Measurements from ENCODE around the gene RBPJ.

Gene RBPJ

DNA sequence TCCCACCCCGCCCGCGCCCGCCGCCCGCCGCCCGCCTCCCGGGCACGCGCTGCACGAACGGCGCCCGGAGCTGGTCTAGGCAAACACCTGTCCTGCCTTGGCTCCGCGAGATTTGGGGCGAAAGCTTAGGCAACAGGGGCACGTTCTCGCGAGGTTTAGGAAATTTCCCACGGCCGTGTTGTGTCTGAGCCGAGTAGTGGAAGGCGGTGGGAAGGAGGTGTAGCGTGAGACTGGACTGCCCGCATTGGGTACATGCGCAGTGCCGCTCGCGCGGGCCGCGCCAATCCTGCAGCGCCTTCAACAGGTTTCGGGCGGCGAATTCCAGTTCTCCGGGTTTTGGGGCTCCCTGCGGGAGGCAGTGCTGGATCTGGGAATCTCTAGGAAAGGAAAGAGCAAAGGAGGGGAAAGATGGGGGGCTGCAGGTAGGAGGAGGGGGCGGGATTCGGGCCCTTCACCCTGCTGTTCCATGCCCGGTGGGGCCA is 1.3 kb upstream of the RBPJ start:
- H3K4me3 ChIP-seq (replicated peaks; ENCODE audit: low read depth, low read length): peak overlapping the region; percentile 71
- DNase-seq (ENCODE audit: extremely low read depth, insufficient read length): peak; percentile 94
- H3K36me3 ChIP-seq (ENCODE audit: control insufficient read depth, insufficient read depth, low read length): no peaks in the 10 kb centered on the region
- TF ChIP-seq, protein P1, sequence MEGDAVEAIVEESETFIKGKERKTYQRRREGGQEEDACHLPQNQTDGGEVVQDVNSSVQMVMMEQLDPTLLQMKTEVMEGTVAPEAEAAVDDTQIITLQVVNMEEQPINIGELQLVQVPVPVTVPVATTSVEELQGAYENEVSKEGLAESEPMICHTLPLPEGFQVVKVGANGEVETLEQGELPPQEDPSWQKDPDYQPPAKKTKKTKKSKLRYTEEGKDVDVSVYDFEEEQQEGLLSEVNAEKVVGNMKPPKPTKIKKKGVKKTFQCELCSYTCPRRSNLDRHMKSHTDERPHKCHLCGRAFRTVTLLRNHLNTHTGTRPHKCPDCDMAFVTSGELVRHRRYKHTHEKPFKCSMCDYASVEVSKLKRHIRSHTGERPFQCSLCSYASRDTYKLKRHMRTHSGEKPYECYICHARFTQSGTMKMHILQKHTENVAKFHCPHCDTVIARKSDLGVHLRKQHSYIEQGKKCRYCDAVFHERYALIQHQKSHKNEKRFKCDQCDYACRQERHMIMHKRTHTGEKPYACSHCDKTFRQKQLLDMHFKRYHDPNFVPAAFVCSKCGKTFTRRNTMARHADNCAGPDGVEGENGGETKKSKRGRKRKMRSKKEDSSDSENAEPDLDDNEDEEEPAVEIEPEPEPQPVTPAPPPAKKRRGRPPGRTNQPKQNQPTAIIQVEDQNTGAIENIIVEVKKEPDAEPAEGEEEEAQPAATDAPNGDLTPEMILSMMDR (IDR thresholded peaks at IDR 0.05; ENCODE audit: insufficient read depth, low read length, poor library complexity, severe bottlenecking): peak; percentile 58
- H3K27me3 ChIP-seq (replicated peaks; ENCODE audit: control insufficient read depth, insufficient read depth, low read length): no peaks in the 10 kb centered on the region

DNA sequence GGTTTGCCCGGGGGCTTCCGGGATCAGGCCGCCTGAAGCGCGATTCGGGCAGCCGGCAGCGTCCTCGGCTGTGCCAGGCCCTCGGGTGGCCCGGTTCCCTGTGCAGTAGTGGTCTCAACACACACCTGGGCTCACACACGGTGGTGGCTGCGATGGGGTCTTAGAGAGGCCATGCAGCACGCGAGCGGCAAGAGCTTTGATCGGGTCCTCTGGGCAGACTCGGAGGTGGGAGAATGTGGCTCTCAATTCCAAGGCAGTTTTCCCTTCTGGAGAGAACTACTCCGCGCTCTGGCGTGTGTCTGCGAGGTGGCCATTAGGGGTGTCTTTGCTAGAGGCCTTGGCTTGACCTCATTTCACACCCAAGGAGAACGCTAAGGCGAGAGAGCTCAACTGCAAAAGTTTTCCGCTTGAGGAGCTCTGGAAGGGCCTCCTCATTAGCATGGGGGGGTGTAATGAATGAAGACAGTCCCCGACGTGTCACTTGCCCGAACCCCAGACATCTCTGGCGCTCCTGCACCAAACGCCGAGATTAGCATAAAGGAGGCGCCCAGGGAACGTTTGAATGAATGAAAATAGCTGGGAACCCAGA is 771 bp upstream of the RBPJ start:
- TF ChIP-seq, protein P1 (IDR thresholded peaks at IDR 0.05; ENCODE audit: insufficient read depth, low read length, poor library complexity, severe bottlenecking): no peak
- Histone ChIP-seq H3K36me3 (ENCODE audit: control insufficient read depth, insufficient read depth, low read length) (no peaks in the 10 kb centered on the region), H3K4me3 (replicated peaks; ENCODE audit: low read depth, low read length) (peak overlapping the region; percentile 69), H3K27me3 (replicated peaks; ENCODE audit: control insufficient read depth, insufficient read depth, low read length) (no peaks in the 10 kb centered on the region)
- no peak for DNase-seq (ENCODE audit: extremely low read depth, insufficient read length)

DNA sequence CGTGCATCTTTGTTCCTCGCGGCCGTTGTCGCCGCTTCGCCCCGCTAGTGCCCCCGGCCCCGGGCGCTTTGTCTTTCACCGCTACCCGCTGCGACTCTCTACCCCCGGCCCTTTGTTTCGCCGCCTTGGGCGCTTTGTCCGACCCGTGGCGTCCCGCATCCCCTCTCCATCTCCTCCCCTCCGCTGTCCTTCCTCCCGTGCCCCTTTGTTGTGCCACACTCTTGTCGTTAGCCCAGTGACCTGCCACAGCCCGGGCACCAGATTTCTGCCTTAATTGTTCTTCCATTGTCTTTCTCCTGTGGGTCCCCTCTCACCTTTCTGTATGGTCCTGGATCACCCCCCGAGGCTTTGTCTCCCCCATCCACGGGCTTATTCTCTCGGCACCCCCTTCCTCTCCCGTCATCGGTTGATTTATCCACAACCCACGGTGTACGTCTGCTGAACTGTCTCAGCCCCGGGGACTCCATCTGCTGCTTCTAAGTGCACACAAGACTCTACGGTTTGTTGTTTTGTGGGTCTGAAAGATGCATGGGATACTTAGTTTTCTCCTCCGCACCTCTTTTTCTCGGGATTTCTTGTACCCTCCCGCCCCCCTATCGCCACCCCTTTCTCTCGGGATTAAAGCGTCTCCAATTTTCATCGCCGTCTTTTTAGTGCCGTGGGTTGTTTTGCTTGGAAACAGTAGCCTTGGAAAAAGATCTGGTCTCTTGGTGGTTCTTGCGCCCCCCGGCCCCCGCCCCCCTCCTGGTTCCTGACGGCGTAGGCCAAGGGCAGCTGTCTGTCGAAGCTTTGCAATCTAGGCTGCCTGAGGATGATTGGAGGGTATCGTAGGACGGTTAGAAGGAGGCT is 783 bp downstream of the RBPJ start:
- peak; percentile 47 for DNase-seq (ENCODE audit: extremely low read depth, insufficient read length)
- no peaks in the 10 kb centered on the region for H3K27me3 ChIP-seq (replicated peaks; ENCODE audit: control insufficient read depth, insufficient read depth, low read length)
- no peaks in the 10 kb centered on the region for H3K36me3 ChIP-seq (ENCODE audit: control insufficient read depth, insufficient read depth, low read length)
- H3K4me3 ChIP-seq (replicated peaks; ENCODE audit: low read depth, low read length): peak overlapping the region; percentile 69
- TF ChIP-seq, protein P1 (IDR thresholded peaks at IDR 0.05; ENCODE audit: insufficient read depth, low read length, poor library complexity, severe bottlenecking): no peak

DNA sequence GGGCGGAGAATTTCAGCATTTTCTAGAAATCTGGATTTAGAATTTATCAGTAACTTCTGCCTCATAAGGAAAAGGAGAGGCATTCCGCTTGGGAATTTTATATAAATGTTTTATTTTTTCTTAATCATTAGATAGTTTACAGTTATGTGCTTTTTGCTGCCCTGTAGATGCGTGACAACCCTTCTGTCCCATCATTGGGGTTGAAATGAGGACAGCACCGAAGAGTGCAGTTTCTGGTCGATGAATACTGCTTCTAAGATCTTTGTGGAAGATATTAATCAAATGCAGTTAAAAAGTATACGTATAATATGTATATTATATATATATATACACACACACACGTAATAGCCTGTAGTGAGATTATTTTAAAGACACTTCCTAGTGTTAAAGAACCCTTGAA is 1.5 kb downstream of the RBPJ start:
- Histone ChIP-seq H3K36me3 (ENCODE audit: control insufficient read depth, insufficient read depth, low read length) (no peaks in the 10 kb centered on the region), H3K4me3 (replicated peaks; ENCODE audit: low read depth, low read length) (peak overlapping the region; percentile 69), H3K27me3 (replicated peaks; ENCODE audit: control insufficient read depth, insufficient read depth, low read length) (no peaks in the 10 kb centered on the region)
- no peak for DNase-seq (ENCODE audit: extremely low read depth, insufficient read length)
- TF ChIP-seq, protein P1 (IDR thresholded peaks at IDR 0.05; ENCODE audit: insufficient read depth, low read length, poor library complexity, severe bottlenecking): no peak

DNA sequence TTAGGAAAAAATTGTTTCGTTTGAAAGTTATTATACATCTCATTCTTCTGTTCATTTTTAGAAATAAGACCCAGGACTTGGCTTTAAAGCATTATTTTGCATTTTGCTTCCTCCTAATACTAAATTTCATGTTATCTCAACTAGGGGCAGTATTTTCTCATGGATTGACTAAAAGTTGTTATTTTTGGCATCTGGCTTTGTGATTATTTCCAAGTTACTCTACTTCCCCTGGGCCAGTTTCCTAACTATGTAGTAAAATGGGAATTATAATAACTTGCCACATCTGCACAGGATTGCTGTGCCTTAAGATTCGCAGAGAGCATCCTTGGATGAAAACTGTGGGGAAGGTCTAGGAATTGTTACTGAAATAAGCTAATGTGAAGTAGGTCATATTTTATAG is 3.0 kb downstream of the RBPJ start:
- no peak for DNase-seq (ENCODE audit: extremely low read depth, insufficient read length)
- no peaks in the 10 kb centered on the region for H3K27me3 ChIP-seq (replicated peaks; ENCODE audit: control insufficient read depth, insufficient read depth, low read length)
- no peak overlapping the region for H3K4me3 ChIP-seq (replicated peaks; ENCODE audit: low read depth, low read length)
- TF ChIP-seq, protein P1 (IDR thresholded peaks at IDR 0.05; ENCODE audit: insufficient read depth, low read length, poor library complexity, severe bottlenecking): no peak
- H3K36me3 ChIP-seq (ENCODE audit: control insufficient read depth, insufficient read depth, low read length): no peaks in the 10 kb centered on the region

Data from GM06990 (cell line).